Choroid plexus epithelial cell (primary cell): ENCODE measurements around the gene TXLNA.
"Not testable (repeated sequence)": the region's sequence is repeated elsewhere in the genome, so short reads cannot be mapped to it uniquely, and the experiment has no call there.

ENCODE experiments used
- DNase-seq: peaks from one replicate; pipeline ENCODE4 v3.0.0-alpha.2; 2010; ENCODE audit warnings: low read depth
- H3K4me3 ChIP-seq: 2 replicates; pipeline ENCODE4 v1.5.1; 2011; ENCODE audit warnings: low read depth, mild to moderate bottlenecking, control low read depth, low read length, moderate library complexity
- TF ChIP-seq, protein P1 (sequence below): conservative IDR thresholded peaks from 2 replicates; pipeline ENCODE4 v1.5.1; 2011; ENCODE audit warnings: low read depth, mild to moderate bottlenecking, control low read depth, inconsistent platforms, low read length, moderate library complexity

Gene TXLNA

DNA sequence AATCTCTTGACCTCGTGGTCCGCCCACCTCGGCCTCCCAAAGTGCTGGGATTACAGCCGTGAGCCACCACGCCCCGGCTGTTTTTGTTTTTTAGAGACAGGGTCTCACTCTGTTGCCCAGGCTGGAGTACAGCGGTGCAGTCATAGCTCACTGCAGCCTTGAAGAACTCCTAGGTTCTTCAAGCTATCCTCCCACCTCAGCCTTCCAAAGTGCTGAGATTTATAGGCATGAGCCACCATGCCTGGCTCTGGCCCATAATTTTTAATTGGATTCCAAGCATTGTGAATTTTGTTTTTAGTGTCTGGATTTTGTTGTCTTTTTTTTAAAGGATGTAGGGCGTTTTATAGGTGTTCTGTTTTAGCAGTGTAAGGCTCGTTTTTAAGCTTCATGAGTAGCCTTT lies 28.6 kb upstream of the TXLNA start:
- DNase-seq, result no peak
- TF ChIP-seq, protein P1, sequence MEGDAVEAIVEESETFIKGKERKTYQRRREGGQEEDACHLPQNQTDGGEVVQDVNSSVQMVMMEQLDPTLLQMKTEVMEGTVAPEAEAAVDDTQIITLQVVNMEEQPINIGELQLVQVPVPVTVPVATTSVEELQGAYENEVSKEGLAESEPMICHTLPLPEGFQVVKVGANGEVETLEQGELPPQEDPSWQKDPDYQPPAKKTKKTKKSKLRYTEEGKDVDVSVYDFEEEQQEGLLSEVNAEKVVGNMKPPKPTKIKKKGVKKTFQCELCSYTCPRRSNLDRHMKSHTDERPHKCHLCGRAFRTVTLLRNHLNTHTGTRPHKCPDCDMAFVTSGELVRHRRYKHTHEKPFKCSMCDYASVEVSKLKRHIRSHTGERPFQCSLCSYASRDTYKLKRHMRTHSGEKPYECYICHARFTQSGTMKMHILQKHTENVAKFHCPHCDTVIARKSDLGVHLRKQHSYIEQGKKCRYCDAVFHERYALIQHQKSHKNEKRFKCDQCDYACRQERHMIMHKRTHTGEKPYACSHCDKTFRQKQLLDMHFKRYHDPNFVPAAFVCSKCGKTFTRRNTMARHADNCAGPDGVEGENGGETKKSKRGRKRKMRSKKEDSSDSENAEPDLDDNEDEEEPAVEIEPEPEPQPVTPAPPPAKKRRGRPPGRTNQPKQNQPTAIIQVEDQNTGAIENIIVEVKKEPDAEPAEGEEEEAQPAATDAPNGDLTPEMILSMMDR, result no peak
- H3K4me3 ChIP-seq, result no peak overlapping the region

DNA sequence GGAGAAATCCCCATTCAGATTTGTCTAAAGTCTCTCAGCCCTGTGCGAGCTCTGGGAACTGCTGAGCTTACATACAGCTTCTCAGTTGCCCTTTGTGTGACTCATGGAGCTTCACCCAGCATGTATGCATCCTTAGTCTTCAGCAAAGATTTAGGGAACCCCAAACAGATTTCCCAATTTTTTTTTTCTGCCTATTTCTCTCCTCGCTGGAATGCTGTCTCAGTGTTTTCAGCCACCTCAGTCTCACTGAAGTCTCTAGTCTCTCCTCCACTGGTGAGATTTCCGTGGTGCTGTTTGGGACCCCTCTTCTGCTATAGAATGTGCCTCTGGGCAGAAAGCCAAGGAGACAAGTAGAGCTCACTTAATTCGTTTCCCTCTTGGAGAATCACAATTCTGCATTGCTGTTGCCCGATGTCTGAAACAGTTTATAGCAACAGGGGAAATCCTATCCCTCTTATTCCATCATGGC lies 28.1 kb upstream of the TXLNA start:
- peak; percentile 82 for DNase-seq
- TF ChIP-seq, protein P1, result no peak
- no peak overlapping the region for H3K4me3 ChIP-seq

DNA sequence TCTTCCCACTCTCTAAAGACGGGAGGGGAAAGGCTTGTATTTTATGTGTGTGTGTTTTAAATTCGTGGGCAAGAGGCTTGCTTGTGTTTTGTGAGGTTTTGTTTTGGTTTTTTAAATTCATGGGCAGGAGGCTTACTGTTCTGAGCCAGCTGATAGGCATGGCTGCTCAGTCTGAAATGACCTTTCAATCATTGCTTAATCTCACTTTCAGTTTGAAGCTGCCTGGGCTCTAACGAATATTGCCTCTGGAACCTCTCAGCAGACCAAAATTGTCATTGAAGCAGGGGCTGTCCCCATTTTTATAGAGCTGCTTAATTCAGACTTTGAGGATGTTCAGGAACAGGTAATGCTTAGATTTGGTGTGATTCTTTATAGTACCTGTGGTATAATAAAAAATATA lies 20.3 kb upstream of the TXLNA start:
- TF ChIP-seq, protein P1, result no peak
- H3K4me3 ChIP-seq, result no peak overlapping the region
- no peak for DNase-seq

DNA sequence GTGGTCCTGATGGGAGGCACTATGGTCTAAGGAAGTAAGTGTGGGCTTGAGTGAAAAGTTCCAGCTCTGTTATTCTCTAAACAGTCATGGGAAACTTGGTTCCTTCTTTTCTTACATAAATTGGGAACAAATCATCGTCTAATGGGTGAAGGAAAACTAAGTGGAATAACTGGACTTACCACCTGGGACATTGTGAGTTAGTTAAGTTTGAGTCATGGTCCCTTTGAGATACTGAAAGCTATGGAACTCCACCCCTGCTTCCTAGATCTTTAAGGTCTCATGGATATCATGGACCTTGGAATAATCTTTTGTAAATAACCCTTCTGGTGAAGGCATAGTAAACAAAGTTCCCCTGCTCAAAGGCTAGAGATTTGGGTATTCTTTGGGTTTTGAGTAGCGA lies 16.1 kb upstream of the TXLNA start:
- no peak for DNase-seq
- TF ChIP-seq, protein P1, result no peak
- H3K4me3 ChIP-seq, result no peak overlapping the region

DNA sequence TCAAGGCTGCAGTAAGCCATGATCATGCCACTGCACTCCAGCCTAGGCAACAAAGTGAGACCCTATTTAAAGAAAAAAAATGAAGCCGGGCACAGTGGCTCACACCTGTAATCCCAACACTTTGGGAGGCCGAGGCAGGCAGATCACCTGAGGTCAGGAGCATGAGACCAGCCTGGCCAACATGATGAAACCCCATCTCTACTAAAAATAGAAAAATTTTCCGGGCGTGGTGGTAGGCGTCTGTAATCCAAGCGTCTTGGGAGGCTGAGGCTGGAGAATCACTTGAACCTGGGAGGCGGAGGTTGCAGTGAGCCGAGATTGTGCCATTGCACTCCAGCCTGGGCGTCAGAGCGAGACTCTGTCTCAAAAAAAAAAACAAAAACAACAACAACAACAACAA lies 13.8 kb upstream of the TXLNA start:
- not testable (repeated sequence) for DNase-seq

DNA sequence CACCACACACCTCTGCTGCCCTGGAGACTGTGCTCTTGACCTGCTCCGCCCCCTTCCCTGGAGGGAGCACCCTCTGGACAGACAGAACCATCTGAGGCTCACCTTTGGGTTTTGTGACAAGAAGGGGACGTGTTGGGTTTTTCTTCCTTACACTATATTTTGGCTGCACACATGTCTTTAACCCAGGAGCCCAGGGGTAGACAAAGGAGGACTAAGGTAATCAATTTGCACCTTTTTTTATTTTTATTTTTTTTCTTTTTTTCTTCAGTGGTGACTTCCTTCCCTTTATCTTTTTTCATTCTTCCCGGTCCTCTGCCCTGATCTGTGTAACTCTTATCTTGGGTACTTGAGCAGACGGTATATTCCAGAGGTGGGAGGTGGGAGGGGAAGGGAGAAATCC lies 8.5 kb upstream of the TXLNA start:
- TF ChIP-seq, protein P1, result no peak
- no peak for DNase-seq
- no peak overlapping the region for H3K4me3 ChIP-seq

More for the DNA sequence above, 13.8 kb upstream of the TXLNA start:
- H3K4me3 ChIP-seq, result not testable (repeated sequence)

DNA sequence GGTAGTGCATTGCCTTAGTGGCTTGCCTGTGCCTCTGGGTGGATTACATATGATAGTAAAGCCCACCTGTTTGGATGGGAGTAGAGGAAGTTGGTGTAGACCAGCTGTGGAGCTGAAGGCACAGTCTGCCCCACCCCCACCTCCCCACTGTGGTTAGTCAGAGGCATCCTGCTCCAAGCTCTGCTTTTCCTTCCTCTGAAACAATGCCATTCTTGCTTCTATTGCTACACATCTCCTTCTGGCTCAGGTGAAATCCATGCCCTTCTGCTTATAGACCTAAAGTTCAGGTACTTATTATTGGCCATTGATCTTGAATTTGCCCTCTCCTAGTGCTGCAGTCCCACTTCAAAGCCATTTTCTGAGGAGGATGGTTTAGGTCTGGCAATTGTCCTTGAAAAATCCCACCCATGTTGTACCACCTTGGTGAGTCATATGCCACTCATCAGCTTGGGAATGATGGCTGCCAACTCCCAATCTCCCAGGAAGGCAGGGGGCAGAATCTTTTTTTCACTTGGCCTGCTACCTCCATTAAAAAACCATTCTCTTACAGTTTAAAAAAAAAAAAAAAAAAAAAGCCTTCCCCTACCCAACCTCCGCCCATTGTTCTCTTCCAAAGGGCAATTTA lies 6.7 kb upstream of the TXLNA start:
- DNase-seq, result peak; percentile 36
- no peak overlapping the region for H3K4me3 ChIP-seq
- TF ChIP-seq, protein P1, result no peak
